B cell (primary cell): Measurements from ENCODE around the gene ATG4C. TPM values are rescaled to one million over a fixed set of nuclear protein-coding genes. Genes with fewer than 3 reads are reported as not detected.

Source experiments
- ATAC-seq: fragments of 200-7000 bp; cut with Tn5 transposase; one replicate; pipeline ENCODE4 v1.10.0; 2021; ENCODE audit warnings: low read depth, mild to moderate bottlenecking, moderate number of reproducible peaks, moderate library complexity
- CTCF ChIA-PET: fragments of 350-600 bp; sonication (Branson Sonifier 250); formaldehyde crosslinking; loops from one replicate; lab custom pipeline; 2021; ENCODE audit warnings: antibody characterized with exemption, inconsistent platforms; lab: Charles Lee
- POLR2A ChIA-PET: fragments of 350-600 bp; sonication (Branson Sonifier 250); formaldehyde crosslinking; loops from one replicate; lab custom pipeline; 2021; ENCODE audit warnings: antibody characterized with exemption; lab: Charles Lee
- DNase-seq: peaks from one replicate; pipeline ENCODE4 v3.0.0; 2013
- H2AFZ ChIP-seq: 2 replicates; pipeline ENCODE4 v1.6.1; 2012; ENCODE audit warnings: mild to moderate bottlenecking, low read depth, low read length; ENCODE audit not compliant: insufficient read depth, poor library complexity, severe bottlenecking
- H3K27ac ChIP-seq, 2 donors: 1 replicate in 1 of 2; 2 replicates in 1 of 2; pipeline ENCODE4 v1.5.1; 2012 to 2013; ENCODE audit warnings: low read length in 2 of 2, mild to moderate bottlenecking in 2 of 2, moderate library complexity in 1 of 2
- H3K27me3 ChIP-seq, 4 experiments: fragments of 200-600 bp in 1 of 4; sonication (generic) in 1 of 4; replicated peaks in 1 of 4; 1 replicate in 2 of 4; 2 replicates in 2 of 4; pipeline versions ENCODE4 v1.6.1 to v1.7.0; 2013 to 2016; ENCODE audit warnings: low read length in 3 of 4, mild to moderate bottlenecking in 2 of 4, mixed read lengths in 1 of 4, moderate library complexity in 1 of 4; ENCODE audit not compliant: insufficient read depth in 4 of 4, control insufficient read depth in 3 of 4; ENCODE audit errors: control extremely low read depth in 1 of 4
- H3K36me3 ChIP-seq, 2 experiments: replicated peaks in 1 of 2; 1 replicate in 1 of 2; 2 replicates in 1 of 2; pipeline versions ENCODE4 v1.6.1 to v1.7.1; 2013; ENCODE audit warnings: low read length in 1 of 2; ENCODE audit not compliant: insufficient read depth in 2 of 2, control insufficient read depth in 1 of 2; ENCODE audit errors: control extremely low read depth in 1 of 2, extremely low read depth in 1 of 2
- H3K4me1 ChIP-seq, 2 donors: fragments of 200-600 bp in 1 of 2; sonication (generic) in 1 of 2; 1 replicate in 1 of 2; 2 replicates in 1 of 2; pipeline versions ENCODE4 v1.5.1 to v1.6.1; 2013 to 2017; ENCODE audit warnings: low read length in 2 of 2; ENCODE audit not compliant: control insufficient read depth in 2 of 2, insufficient read depth in 2 of 2
- H3K4me2 ChIP-seq: replicated peaks from 2 replicates; pipeline ENCODE3; 2012; ENCODE audit warnings: mild to moderate bottlenecking, low read depth, low read length; ENCODE audit not compliant: poor library complexity, severe bottlenecking
- H3K4me3 ChIP-seq, 5 experiments: fragments of 200-600 bp in 1 of 5; sonication (generic) in 1 of 5; 1 replicate in 3 of 5; 2 replicates in 2 of 5; pipeline versions ENCODE4 v1.5.1 to v1.7.0; 2011 to 2016; ENCODE audit warnings: low read length in 4 of 5, mild to moderate bottlenecking in 4 of 5, low read depth in 2 of 5, control low read depth in 1 of 5, moderate library complexity in 1 of 5; ENCODE audit not compliant: insufficient read depth in 1 of 5; ENCODE audit errors: control extremely low read depth in 1 of 5, extremely low read depth in 1 of 5
- H3K79me2 ChIP-seq: fragments of 200-600 bp; sonication (generic); one replicate; pipeline ENCODE4 v1.6.0; 2016; ENCODE audit warnings: low read length; ENCODE audit not compliant: control insufficient read depth, insufficient read depth
- H3K9ac ChIP-seq: fragments of 200-600 bp; sonication (generic); 2 replicates; pipeline ENCODE4 v1.6.1; 2017; ENCODE audit warnings: mild to moderate bottlenecking, low read length, moderate library complexity
- H3K9me3 ChIP-seq, 3 donors: one replicate each; pipeline versions ENCODE4 v1.6.1 to v1.7.1; 2013; ENCODE audit warnings: low read length in 2 of 3; ENCODE audit not compliant: control insufficient read depth in 2 of 3, insufficient read depth in 1 of 3; ENCODE audit errors: control extremely low read depth in 1 of 3
- H4K20me1 ChIP-seq: 2 replicates; pipeline ENCODE4 v1.6.0; 2012; ENCODE audit warnings: mild to moderate bottlenecking, low read length; ENCODE audit not compliant: insufficient read depth, control insufficient read depth, poor library complexity, severe bottlenecking
- H3K27ac Mint-ChIP-seq: one replicate; pipeline ENCODE4 v1.8.0; 2021; ENCODE audit warnings: mixed read lengths
- H3K27me3 Mint-ChIP-seq: one replicate; pipeline ENCODE4 v1.8.0; 2021; ENCODE audit warnings: mixed read lengths
- H3K4me1 Mint-ChIP-seq: one replicate; pipeline ENCODE4 v1.8.0; 2021; ENCODE audit warnings: mixed read lengths
- H3K4me3 Mint-ChIP-seq: one replicate; pipeline ENCODE4 v1.8.0; 2021; ENCODE audit warnings: mixed read lengths
- H3K9me3 Mint-ChIP-seq: one replicate; pipeline ENCODE4 v1.8.0; 2022; ENCODE audit warnings: mixed read lengths; ENCODE audit not compliant: insufficient read depth
- EZH2 ChIP-seq: IDR thresholded peaks from 2 replicates; pipeline ENCODE4 v1.6.1; 2012; ENCODE audit warnings: borderline replicate concordance, low read depth, mild to moderate bottlenecking, moderate library complexity, low read length; ENCODE audit not compliant: insufficient read depth, poor library complexity, severe bottlenecking
- WGBS: methylation state at CpG from one replicate; pipeline ENCODE4 v1.1.5; 2013; ENCODE audit warnings: missing lambda C conversion rate; ENCODE audit not compliant: insufficient coverage; 5-methylcytosine and 5-hydroxymethylcytosine counted together
- intact Hi-C: fragments of 100-400 bp; cut with micrococcal nuclease; formaldehyde crosslinking; loops from one replicate; pipeline ENCODE4 v1.10.0; 2022
- polyA plus RNA-seq: library from polyadenylated mRNA; depleted of rRNA; stranded (reverse); fragments of >200 nt; gene quantifications from 2 replicates; pipeline ENCODE4 v1.2.3, GENCODE V29; 2012
- total RNA-seq, 2 donors: library from RNA; stranded (reverse); fragments of 120-200 nt in 1 of 2; gene quantifications; 1 replicate in 1 of 2; 2 replicates in 1 of 2; pipeline versions ENCODE4 v1.2.3 to v1.2.4, GENCODE V29; 2013 to 2022
- TF ChIP-seq, protein P1 (sequence below): fragments of 200-600 bp; IDR thresholded peaks from one replicate; pipeline ENCODE4 v1.8.0; 2022; ENCODE audit warnings: antibody characterized with exemption, mild to moderate bottlenecking

Gene ATG4C
- total and polyA plus RNA-seq, 2 donors (not counting 1 experiment from before 2014, with no cell fraction given): 7.1 to 30.8 TPM

GRCh38 chr1:62877579-62877978, 93.6 kb downstream of the ATG4C start:
- no peak overlapping the region for H3K4me3 ChIP-seq
- H3K79me2 ChIP-seq: no peaks in the 10 kb centered on the region
- H3K27me3 ChIP-seq: peaks cover 0 to 5% (median 1%) of the 10 kb centered on the region in 4 experiments
- WGBS: 100% methylated on average over 1 of the region's 2 CpGs
- ChIA-PET CTCF (no interaction called here), POLR2A (no interaction called here)
- no peak overlapping the region for H2AFZ ChIP-seq
- H4K20me1 ChIP-seq: no peaks in the 10 kb centered on the region
- no peak for TF ChIP-seq EZH2
- TF ChIP-seq, protein P1, sequence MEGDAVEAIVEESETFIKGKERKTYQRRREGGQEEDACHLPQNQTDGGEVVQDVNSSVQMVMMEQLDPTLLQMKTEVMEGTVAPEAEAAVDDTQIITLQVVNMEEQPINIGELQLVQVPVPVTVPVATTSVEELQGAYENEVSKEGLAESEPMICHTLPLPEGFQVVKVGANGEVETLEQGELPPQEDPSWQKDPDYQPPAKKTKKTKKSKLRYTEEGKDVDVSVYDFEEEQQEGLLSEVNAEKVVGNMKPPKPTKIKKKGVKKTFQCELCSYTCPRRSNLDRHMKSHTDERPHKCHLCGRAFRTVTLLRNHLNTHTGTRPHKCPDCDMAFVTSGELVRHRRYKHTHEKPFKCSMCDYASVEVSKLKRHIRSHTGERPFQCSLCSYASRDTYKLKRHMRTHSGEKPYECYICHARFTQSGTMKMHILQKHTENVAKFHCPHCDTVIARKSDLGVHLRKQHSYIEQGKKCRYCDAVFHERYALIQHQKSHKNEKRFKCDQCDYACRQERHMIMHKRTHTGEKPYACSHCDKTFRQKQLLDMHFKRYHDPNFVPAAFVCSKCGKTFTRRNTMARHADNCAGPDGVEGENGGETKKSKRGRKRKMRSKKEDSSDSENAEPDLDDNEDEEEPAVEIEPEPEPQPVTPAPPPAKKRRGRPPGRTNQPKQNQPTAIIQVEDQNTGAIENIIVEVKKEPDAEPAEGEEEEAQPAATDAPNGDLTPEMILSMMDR: no peak
- no peaks in the 10 kb centered on the region for H3K9me3 Mint-ChIP-seq
- no peaks in the 10 kb centered on the region for H3K36me3 ChIP-seq
- DNase-seq (no peak), ATAC-seq (no peak)
- no peak overlapping the region for H3K27ac ChIP-seq
- no peaks in the 10 kb centered on the region for H3K4me1 Mint-ChIP-seq
- H3K4me2 ChIP-seq: no peak overlapping the region
- H3K27me3 Mint-ChIP-seq: peaks cover 36% of the 10 kb centered on the region
- H3K9me3 ChIP-seq: peaks cover 0 to 2% (median 0%) of the 10 kb centered on the region in 3 donors
- H3K27ac Mint-ChIP-seq: no peak overlapping the region
- no peak overlapping the region for H3K4me3 Mint-ChIP-seq
- no peak overlapping the region for H3K9ac ChIP-seq
- intact Hi-C loops: no loop called here
- H3K4me1 ChIP-seq: no peaks in the 10 kb centered on the region

DNA sequence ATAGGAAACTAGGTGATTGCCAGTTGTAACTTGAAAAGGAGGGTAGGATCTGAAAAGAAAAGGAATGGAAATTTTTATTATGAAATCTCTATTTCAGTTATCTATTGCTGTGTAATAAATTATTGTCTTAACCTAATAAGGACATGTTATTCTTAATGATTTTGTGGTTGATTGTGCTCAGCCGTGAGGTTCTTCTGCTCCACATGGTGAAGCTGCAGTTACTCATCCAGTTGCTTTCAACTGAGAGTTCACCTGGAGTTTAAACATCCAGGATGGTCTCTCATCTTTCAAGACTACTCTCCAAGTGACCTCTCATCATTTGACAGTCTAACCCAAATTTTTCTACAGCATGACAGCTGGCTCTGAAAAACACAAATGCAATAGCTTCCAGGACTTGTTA, 96.0 kb downstream of the ATG4C start:
- H3K36me3 ChIP-seq: no peaks in the 10 kb centered on the region
- H3K9me3 ChIP-seq: peaks cover 0 to 2% (median 0%) of the 10 kb centered on the region in 3 donors
- H3K4me3 ChIP-seq: no peak overlapping the region
- H3K27ac ChIP-seq: no peak overlapping the region
- Mint-ChIP-seq H3K9me3 (no peaks in the 10 kb centered on the region), H3K27me3 (peaks cover 40% of the 10 kb centered on the region), H3K4me1 (no peaks in the 10 kb centered on the region), H3K27ac (no peak overlapping the region), H3K4me3 (no peak overlapping the region)
- intact Hi-C loops: no loop called here
- POLR2A ChIA-PET: no interaction called here
- no peak overlapping the region for H3K9ac ChIP-seq
- CTCF ChIA-PET: no interaction called here
- no peak for DNase-seq
- no peak for ATAC-seq
- H2AFZ ChIP-seq: no peak overlapping the region
- H3K4me2 ChIP-seq: no peak overlapping the region
- H4K20me1 ChIP-seq: no peaks in the 10 kb centered on the region
- WGBS: 86% methylated on average over 1 of the region's 1 CpG
- H3K4me1 ChIP-seq: no peaks in the 10 kb centered on the region
- H3K79me2 ChIP-seq: no peaks in the 10 kb centered on the region
- peaks cover 0 to 5% (median 1%) of the 10 kb centered on the region in 4 experiments for H3K27me3 ChIP-seq
- TF ChIP-seq, protein P1: no peak
- no peak for TF ChIP-seq EZH2
